Measurements from ENCODE around the gene NMNAT3. TPM values are rescaled to one million over a fixed set of nuclear protein-coding genes. Genes with fewer than 3 reads are reported as not detected.

Gene NMNAT3
- total RNA-seq, 1 experiment from 2014 or later: 1.3 TPM

GRCh38 chr3:139691619-139692018, 13.8 kb upstream of the NMNAT3 start:
- H2AK5ac ChIP-seq (ENCODE audit: insufficient read length, low read length): no peak overlapping the region
- H3K23ac ChIP-seq (ENCODE audit: insufficient read length, low read depth, low read length): no peak overlapping the region
- no peak overlapping the region for H2AFZ ChIP-seq (ENCODE audit: low read length)
- H2BK5ac ChIP-seq (ENCODE audit: insufficient read length, low read length): no peak overlapping the region
- H4K8ac ChIP-seq (replicated peaks; ENCODE audit: insufficient read length, low read depth, low read length): no peak overlapping the region
- H3T11ph ChIP-seq (ENCODE audit: low read length): no peak overlapping the region
- no peak overlapping the region for H2BK120ac ChIP-seq (ENCODE audit: low read depth, low read length, poor library complexity, severe bottlenecking)
- peaks cover 6 to 18% of the 10 kb centered on the region in 2 experiments for H3K4me1 Mint-ChIP-seq
- no peak overlapping the region for H3K9ac ChIP-seq (ENCODE audit: extremely low read depth, insufficient read length, low read length)
- H3K27ac Mint-ChIP-seq: no peak overlapping the region
- no peaks in the 10 kb centered on the region for H3K23me2 ChIP-seq (ENCODE audit: insufficient read length, low read depth, low read length, poor library complexity, severe bottlenecking)
- no peaks in the 10 kb centered on the region for H3K36me3 Mint-ChIP-seq (ENCODE audit: insufficient read depth in 1 of 3, low read depth in 3 of 3)
- H4K91ac ChIP-seq (ENCODE audit: insufficient read length, low read depth, low read length): no peak overlapping the region
- no peak overlapping the region for H3K4me3 Mint-ChIP-seq
- no peaks in the 10 kb centered on the region for H3K9me3 Mint-ChIP-seq
- no peaks in the 10 kb centered on the region for H3K79me1 ChIP-seq (ENCODE audit: insufficient read depth, low read depth, low read length, poor library complexity, severe bottlenecking)
- no peaks in the 10 kb centered on the region for H3K79me2 ChIP-seq (ENCODE audit: insufficient read depth, low read length)
- H3K4ac ChIP-seq (ENCODE audit: low read depth, low read length): no peak overlapping the region
- no peak overlapping the region for H2BK15ac ChIP-seq (ENCODE audit: low read depth, low read length)
- no peak overlapping the region for H3K56ac ChIP-seq (ENCODE audit: insufficient read length, low read depth, low read length)
- no peaks in the 10 kb centered on the region for H3K4me1 ChIP-seq (ENCODE audit: insufficient read depth, low read length)
- no peak overlapping the region for H3K18ac ChIP-seq (ENCODE audit: insufficient read length, low read depth, low read length)
- no peak overlapping the region for H3K14ac ChIP-seq (ENCODE audit: insufficient read depth, low read length)
- no peak overlapping the region for H2BK20ac ChIP-seq (ENCODE audit: low read depth, low read length, poor library complexity, severe bottlenecking)
- no peaks in the 10 kb centered on the region for H3K27me3 ChIP-seq (ENCODE audit: insufficient read depth, low read length)
- H2BK12ac ChIP-seq (ENCODE audit: insufficient read length, low read depth, low read length): no peak overlapping the region
- TF ChIP-seq CTCF (conservative IDR thresholded peaks at IDR 0.05): no peak
- peaks cover 4% of the 10 kb centered on the region; the same call in 1 of the 2 replicates for H3K27me3 Mint-ChIP-seq (ENCODE audit: low read depth)
- H4K5ac ChIP-seq (ENCODE audit: insufficient read length, low read depth, low read length): no peak overlapping the region
- H3K9me3 ChIP-seq (ENCODE audit: control insufficient read depth, low read depth, low read length): no peaks in the 10 kb centered on the region
- H4K20me1 ChIP-seq (ENCODE audit: control insufficient read depth, insufficient read depth, insufficient read length): no peaks in the 10 kb centered on the region
- H3K4me2 ChIP-seq (ENCODE audit: insufficient read depth, insufficient read length, low read length): no peak overlapping the region
- DNase-seq: no peak
- no peak overlapping the region for H3K27ac ChIP-seq (ENCODE audit: insufficient read length, low read depth, low read length)
